H1 (cell line): Measurements from ENCODE around the gene FGF21. TPM values are rescaled to one million over a fixed set of nuclear protein-coding genes. Genes with fewer than 3 reads are reported as not detected.

Experiments used
- ATF3 ChIP-seq: IDR thresholded peaks from 2 replicates; pipeline ENCODE4 v1.6.1; 2011; ENCODE audit warnings: low read depth, mild to moderate bottlenecking, low read length; ENCODE audit not compliant: insufficient read depth
- BRCA1 ChIP-seq: IDR thresholded peaks from 2 replicates; pipeline ENCODE4 v1.6.1; 2012; ENCODE audit warnings: low read depth, low read length, improper control_type of control experiment
- CBX5 ChIP-seq: fragments of 300-800, 300-1000 bp; sonication (generic); IDR thresholded peaks from 2 replicates; pipeline ENCODE4 v1.7.1; 2016; ENCODE audit warnings: antibody characterized with exemption, low read length, low read depth
- CEBPB ChIP-seq: IDR thresholded peaks from 2 replicates; pipeline ENCODE4 v1.6.1; 2012; ENCODE audit warnings: low read depth, low read length
- EZH2 ChIP-seq: fragments of 200-600 bp; sonication (generic); IDR thresholded peaks from 2 replicates; pipeline ENCODE4 v1.7.1; 2012; ENCODE audit warnings: low read depth, mild to moderate bottlenecking, moderate library complexity, low read length, inconsistent platforms; ENCODE audit not compliant: severe bottlenecking
- FOSL1 ChIP-seq: IDR thresholded peaks from 2 replicates; pipeline ENCODE4 v1.6.1; 2011; ENCODE audit warnings: mild to moderate bottlenecking, low read depth, low read length, moderate library complexity; ENCODE audit not compliant: insufficient read depth
- GTF2F1 ChIP-seq: IDR thresholded peaks from 2 replicates; pipeline ENCODE4 v1.6.1; 2012; ENCODE audit warnings: low read depth, low read length, improper control_type of control experiment, borderline replicate concordance
- JUN ChIP-seq: IDR thresholded peaks from 2 replicates; pipeline ENCODE4 v1.6.1; 2011; ENCODE audit warnings: low read depth, mild to moderate bottlenecking, improper control_type of control experiment, low read length
- JUND ChIP-seq: IDR thresholded peaks from 2 replicates; pipeline ENCODE4 v1.6.1; 2011; ENCODE audit warnings: mild to moderate bottlenecking, improper control_type of control experiment, low read length
- NRF1 ChIP-seq: IDR thresholded peaks from 2 replicates; pipeline ENCODE4 v1.6.1; 2011; ENCODE audit warnings: mild to moderate bottlenecking, low read depth, low read length, improper control_type of control experiment
- POLR2A ChIP-seq, 2 experiments: IDR thresholded peaks; 1 replicate in 1 of 2; 2 replicates in 1 of 2; pipeline ENCODE4 v1.6.1; 2011; ENCODE audit warnings: low read depth in 2 of 2, low read length in 2 of 2, mild to moderate bottlenecking in 2 of 2; ENCODE audit errors: control extremely low read depth in 1 of 2
- POU5F1 ChIP-seq: IDR thresholded peaks from 2 replicates; pipeline ENCODE4 v1.6.1; 2011; ENCODE audit warnings: low read depth, mild to moderate bottlenecking, low read length, moderate library complexity
- RFX5 ChIP-seq: IDR thresholded peaks from 2 replicates; pipeline ENCODE4 v1.6.1; 2011; ENCODE audit warnings: low read depth, low read length, improper control_type of control experiment, borderline replicate concordance
- RXRA ChIP-seq: IDR thresholded peaks from 2 replicates; pipeline ENCODE4 v1.6.1; 2011; ENCODE audit warnings: low read depth, mild to moderate bottlenecking, low read length, moderate library complexity; ENCODE audit not compliant: insufficient read depth
- SAP30 ChIP-seq: fragments of 300-600 bp; sonication (generic); IDR thresholded peaks from 2 replicates; pipeline ENCODE4 v1.7.1; 2012; ENCODE audit warnings: low read length, moderate library complexity, mild to moderate bottlenecking, inconsistent platforms; ENCODE audit not compliant: insufficient read depth, insufficient replicate concordance
- SP4 ChIP-seq: IDR thresholded peaks from 2 replicates; pipeline ENCODE4 v1.6.1; 2012; ENCODE audit warnings: low read length, inconsistent platforms
- TAF7 ChIP-seq: optimal IDR thresholded peaks from 2 replicates; pipeline ENCODE3; 2011; ENCODE audit warnings: low read depth, mild to moderate bottlenecking, inconsistent platforms, low read length, moderate library complexity, borderline replicate concordance
- ZNF274 ChIP-seq: IDR thresholded peaks from 2 replicates; pipeline ENCODE4 v1.7.0; 2012; ENCODE audit warnings: low read length, borderline replicate concordance; ENCODE audit errors: extremely low read depth
- polyA plus RNA-seq, 7 experiments: library from polyadenylated mRNA; depleted of rRNA in 3 of 7; stranded (reverse) in 5 of 7; unstranded in 2 of 7; fragments of >200 nt in 5 of 7; fragments of 200-250 nt in 2 of 7; gene quantifications; 1 replicate in 5 of 7; 2 replicates in 1 of 7; 4 replicates in 1 of 7; pipeline versions ENCODE4 v1.2.1 to v1.2.3, GENCODE V29; 2011 to 2013; ENCODE audit warnings: missing spikeins in 2 of 7, mixed read lengths in 2 of 7
- total RNA-seq: library from RNA; stranded (reverse); fragmentation: NEBNext Ultra II Directional; extraction: Animal tissue kit (Norgen Biotek cat#: 25700); gene quantifications from 2 replicates; pipeline ENCODE4 v1.2.1, GENCODE V29; 2021

Gene FGF21
- total and polyA plus RNA-seq, 2 of the 8 experiments (the other 6 are each of a cell fraction or from before 2014, with no cell fraction given), result 0.48 to 0.80 TPM

- TF ChIP-seq JUND (no peak), CEBPB (no peak), RFX5 (peak; percentile 77; the same call in 1 of the 2 replicates), RXRA (no peak), TAF7 (no peak), FOSL1 (no peak), ATF3 (no peak), EZH2 (no peak), CBX5 (no peak), ZNF274 (no peak), BRCA1 (no peak), NRF1 (no peak), SAP30 (no peak), POLR2A (IDR thresholded peaks at IDR 0.05; ENCODE audit: control extremely low read depth in 1 of 2, low read depth in 2 of 2, low read length in 2 of 2) (no peak), JUN (no peak), POU5F1 (no peak), GTF2F1 (no peak), SP4 (no peak)
These were observed 52.4 kb downstream of the FGF21 start (continued) for GRCh38 chr19:48807590-48808308.
